ENCODE data around the gene MRGPRX3. TPM values are rescaled to one million over a fixed set of nuclear protein-coding genes. Genes with fewer than 3 reads are reported as not detected.

MRGPRX3 gene
- not detected for polyA plus RNA-seq (2013, experiment 1 of 2)
- not detected for polyA plus RNA-seq (2013, experiment 2 of 2)

DNA sequence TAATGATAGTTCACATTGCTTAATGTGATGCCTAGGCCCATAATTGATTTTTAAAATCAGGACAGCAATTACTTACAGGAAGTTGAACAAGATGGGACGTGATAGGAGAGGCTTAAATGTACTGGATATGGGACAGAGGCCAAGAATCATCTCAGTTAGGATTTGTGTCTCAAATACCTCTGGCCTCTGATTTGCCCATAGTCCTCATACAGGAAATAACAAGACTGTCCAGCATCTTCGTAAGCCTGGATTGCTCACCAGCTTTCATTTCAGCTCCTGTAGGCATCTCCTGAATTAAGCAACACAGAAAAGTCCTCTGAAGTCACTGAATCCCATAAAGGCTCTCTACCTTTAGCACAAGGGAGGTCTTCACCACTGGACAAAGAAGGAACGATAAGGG, at the start of gene MRGPRX3:
MRGPRX3 (plus strand) TSS at position 231 of the 400 bp plus-strand sequence. CDS start 4,632 bp downstream, outside the sequence.
- H3K9me3 ChIP-seq (ENCODE audit: insufficient read depth, low read depth, low read length): peaks cover 6% of the 10 kb centered on the region; the same call in 1 of the 2 replicates
- no peak within 1 kb of the TSS for H3K4me3 ChIP-seq (ENCODE audit: low read length)
- no peaks in the 10 kb centered on the region for H3K27me3 ChIP-seq (ENCODE audit: insufficient read depth, low read length)
- no peak within 1 kb of the TSS for H3K9ac ChIP-seq (ENCODE audit: low read depth, low read length)
- H3K36me3 ChIP-seq (ENCODE audit: insufficient read depth, low read length): no peaks in the 10 kb centered on the region
- no peak within 1 kb of the TSS for H3K27ac ChIP-seq (ENCODE audit: low read depth, low read length)
- peaks cover 6% of the 10 kb centered on the region; the same call in 1 of the 2 replicates for H3K4me1 ChIP-seq (ENCODE audit: insufficient read depth, low read length)
- WGBS: 97% methylated on average over 3 of the region's 3 CpGs

GRCh38 chr11:18088366-18088765, 44.0 kb upstream of the MRGPRX3 start:
- Histone ChIP-seq H3K9me3 (ENCODE audit: insufficient read depth, low read depth, low read length) (no peaks in the 10 kb centered on the region), H3K27me3 (ENCODE audit: insufficient read depth, low read length) (no peaks in the 10 kb centered on the region), H3K4me3 (ENCODE audit: low read length) (no peak overlapping the region), H3K4me1 (ENCODE audit: insufficient read depth, low read length) (no peaks in the 10 kb centered on the region), H3K9ac (ENCODE audit: low read depth, low read length) (no peak overlapping the region), H3K27ac (ENCODE audit: low read depth, low read length) (no peak overlapping the region), H3K36me3 (ENCODE audit: insufficient read depth, low read length) (peaks cover 100% of the 10 kb centered on the region)
- 97% methylated on average over 2 of the region's 2 CpGs for WGBS

DNA sequence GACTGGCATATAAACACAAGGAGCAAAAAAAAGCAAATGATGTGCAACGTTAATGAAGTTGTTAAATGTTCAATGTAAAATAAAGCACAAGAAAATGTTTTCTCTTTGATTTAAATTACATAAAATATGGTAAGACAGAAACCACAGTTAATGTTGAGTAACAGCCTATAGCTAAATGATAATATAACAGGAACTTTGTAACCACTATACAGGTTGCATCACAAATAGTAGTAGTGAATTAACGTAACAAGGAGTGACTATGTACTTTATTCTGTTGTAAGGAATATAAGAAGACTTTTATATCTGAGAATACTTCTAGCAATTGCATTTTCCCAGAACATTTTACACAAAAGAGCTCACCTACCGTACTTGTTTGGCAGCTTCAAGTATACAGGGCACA, 43.4 kb upstream of the MRGPRX3 start:
- no peaks in the 10 kb centered on the region for H3K9me3 ChIP-seq (ENCODE audit: insufficient read depth, low read depth, low read length)
- no peak overlapping the region for H3K27ac ChIP-seq (ENCODE audit: low read depth, low read length)
- H3K27me3 ChIP-seq (ENCODE audit: insufficient read depth, low read length): no peaks in the 10 kb centered on the region
- no peaks in the 10 kb centered on the region for H3K4me1 ChIP-seq (ENCODE audit: insufficient read depth, low read length)
- H3K9ac ChIP-seq (ENCODE audit: low read depth, low read length): no peak overlapping the region
- peaks cover 100% of the 10 kb centered on the region for H3K36me3 ChIP-seq (ENCODE audit: insufficient read depth, low read length)
- WGBS: 99% methylated on average over 2 of the region's 3 CpGs
- no peak overlapping the region for H3K4me3 ChIP-seq (ENCODE audit: low read length)

DNA sequence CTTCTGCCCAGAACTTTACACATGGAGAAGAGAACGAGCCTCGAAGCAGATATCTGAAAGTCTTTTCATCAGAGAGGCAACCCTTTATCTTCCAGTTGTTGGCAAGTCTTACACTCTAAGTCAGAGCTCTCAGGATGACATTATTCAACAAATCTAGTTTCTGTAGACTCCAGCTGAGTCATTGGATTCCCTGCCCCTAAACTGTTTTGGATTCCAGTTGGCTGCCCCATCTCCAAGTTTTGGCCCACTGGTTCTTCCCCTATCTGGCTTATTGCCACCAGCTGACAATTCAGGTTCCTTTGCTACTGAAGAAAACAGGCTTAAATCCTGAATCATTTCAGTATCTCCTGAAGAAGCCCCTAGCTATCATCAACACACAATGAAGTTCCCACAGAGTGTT, 40.6 kb upstream of the MRGPRX3 start:
- no peaks in the 10 kb centered on the region for H3K4me1 ChIP-seq (ENCODE audit: insufficient read depth, low read length)
- peaks cover 100% of the 10 kb centered on the region for H3K36me3 ChIP-seq (ENCODE audit: insufficient read depth, low read length)
- no peaks in the 10 kb centered on the region for H3K27me3 ChIP-seq (ENCODE audit: insufficient read depth, low read length)
- H3K9ac ChIP-seq (ENCODE audit: low read depth, low read length): no peak overlapping the region
- no peak overlapping the region for H3K4me3 ChIP-seq (ENCODE audit: low read length)
- WGBS: 93% methylated on average over 2 of the region's 2 CpGs
- no peak overlapping the region for H3K27ac ChIP-seq (ENCODE audit: low read depth, low read length)
- no peaks in the 10 kb centered on the region for H3K9me3 ChIP-seq (ENCODE audit: insufficient read depth, low read depth, low read length)

DNA sequence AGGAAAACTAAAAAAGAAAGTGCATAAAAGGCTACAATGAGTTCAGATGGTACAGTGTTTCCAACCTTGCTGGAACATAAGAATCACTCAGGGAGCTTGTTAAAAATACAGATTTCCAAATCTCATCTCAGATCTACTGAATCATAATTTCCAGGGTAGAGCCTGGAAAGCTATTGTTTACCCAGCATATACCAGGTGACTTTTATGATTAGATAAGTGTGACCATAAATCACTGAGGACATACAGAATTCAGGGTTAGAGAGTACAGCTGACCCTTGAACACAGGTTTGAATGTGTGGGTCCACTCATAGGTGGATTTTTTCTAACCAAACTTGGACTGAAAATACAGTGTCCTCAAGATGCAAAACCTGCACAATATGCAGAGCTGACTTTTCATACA, 38.4 kb upstream of the MRGPRX3 start:
- H3K36me3 ChIP-seq (ENCODE audit: insufficient read depth, low read length): peaks cover 87% of the 10 kb centered on the region
- H3K4me3 ChIP-seq (ENCODE audit: low read length): no peak overlapping the region
- no peak overlapping the region for H3K9ac ChIP-seq (ENCODE audit: low read depth, low read length)
- H3K27me3 ChIP-seq (ENCODE audit: insufficient read depth, low read length): no peaks in the 10 kb centered on the region
- H3K4me1 ChIP-seq (ENCODE audit: insufficient read depth, low read length): no peaks in the 10 kb centered on the region
- H3K27ac ChIP-seq (ENCODE audit: low read depth, low read length): no peak overlapping the region
- no peaks in the 10 kb centered on the region for H3K9me3 ChIP-seq (ENCODE audit: insufficient read depth, low read depth, low read length)

- 79% methylated on average over 6 of the region's 6 CpGs for WGBS
- Histone ChIP-seq H3K27ac (ENCODE audit: low read depth, low read length) (no peak overlapping the region), H3K36me3 (ENCODE audit: insufficient read depth, low read length) (peaks cover 67% of the 10 kb centered on the region), H3K4me1 (ENCODE audit: insufficient read depth, low read length) (no peaks in the 10 kb centered on the region), H3K27me3 (ENCODE audit: insufficient read depth, low read length) (no peaks in the 10 kb centered on the region), H3K9me3 (ENCODE audit: insufficient read depth, low read depth, low read length) (no peaks in the 10 kb centered on the region), H3K4me3 (ENCODE audit: low read length) (no peak overlapping the region), H3K9ac (ENCODE audit: low read depth, low read length) (no peak overlapping the region)
These were observed 31.3 kb upstream of the MRGPRX3 start for GRCh38 chr11:18100926-18101656.

DNA sequence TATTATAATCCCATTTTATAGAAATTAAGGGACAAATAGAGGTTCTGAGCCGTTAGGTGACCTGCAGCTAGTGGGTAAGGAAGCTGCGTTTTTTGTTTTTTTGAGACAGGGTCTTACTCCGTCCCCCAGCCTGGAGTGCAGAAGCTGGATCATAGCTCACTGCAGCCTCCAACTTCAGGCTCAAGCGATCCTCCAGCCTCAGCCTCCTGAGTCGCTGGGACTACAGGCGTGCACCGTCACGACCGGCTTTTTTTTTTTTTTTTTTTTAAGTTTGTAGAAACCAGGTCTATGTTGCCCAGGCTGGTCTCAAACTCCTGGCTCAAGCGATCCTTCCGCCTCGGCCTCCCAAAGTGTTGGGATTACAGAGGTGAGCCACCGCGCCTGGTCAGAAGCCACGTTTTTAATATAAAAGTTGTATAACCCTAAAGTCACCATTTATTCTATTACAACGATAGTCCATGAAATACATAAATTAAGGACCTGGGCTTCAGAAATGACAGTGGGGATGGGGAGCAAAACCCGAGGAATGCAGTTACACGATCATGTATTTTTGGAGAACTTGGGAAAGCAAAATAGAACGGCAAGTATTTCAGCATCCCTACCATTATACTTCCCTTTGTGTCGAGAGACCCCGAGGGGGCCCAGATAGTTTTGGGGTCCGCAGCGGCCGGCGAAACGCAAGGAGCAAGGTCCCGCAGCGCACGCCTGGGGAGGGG, 27.1 kb upstream of the MRGPRX3 start:
- Histone ChIP-seq H3K27ac (ENCODE audit: low read depth, low read length) (peak overlapping the region; percentile 55; the same call in 1 of the 2 replicates), H3K9me3 (ENCODE audit: insufficient read depth, low read depth, low read length) (no peaks in the 10 kb centered on the region), H3K4me3 (ENCODE audit: low read length) (peak overlapping the region; percentile 97), H3K4me1 (ENCODE audit: insufficient read depth, low read length) (no peaks in the 10 kb centered on the region), H3K27me3 (ENCODE audit: insufficient read depth, low read length) (peaks cover 3% of the 10 kb centered on the region; the same call in 1 of the 2 replicates), H3K36me3 (ENCODE audit: insufficient read depth, low read length) (peaks cover 39% of the 10 kb centered on the region), H3K9ac (ENCODE audit: low read depth, low read length) (peak overlapping the region; percentile 94)
- 27% methylated on average over 27 of the region's 29 CpGs for WGBS

GRCh38 chr11:18105802-18106574, 26.4 kb upstream of the MRGPRX3 start, which contains the start of gene SAAL1:
Gene SAAL1, minus strand, starts transcription at chr11:18106082. Its CDS starts 41 bp downstream, at chr11:18106041.
- H3K9me3 ChIP-seq (ENCODE audit: insufficient read depth, low read depth, low read length): no peaks in the 10 kb centered on the region
- H3K4me3 ChIP-seq (ENCODE audit: low read length): peak within 1 kb of the TSS; percentile 97
- H3K9ac ChIP-seq (ENCODE audit: low read depth, low read length): peak within 1 kb of the TSS; percentile 94
- peaks cover 32% of the 10 kb centered on the region for H3K36me3 ChIP-seq (ENCODE audit: insufficient read depth, low read length)
- no peaks in the 10 kb centered on the region for H3K4me1 ChIP-seq (ENCODE audit: insufficient read depth, low read length)
- H3K27me3 ChIP-seq (ENCODE audit: insufficient read depth, low read length): peaks cover 6% of the 10 kb centered on the region; the same call in 1 of the 2 replicates
- 7% methylated on average over 45 of the region's 48 CpGs for WGBS
- peak within 1 kb of the TSS; percentile 55; the same call in 1 of the 2 replicates for H3K27ac ChIP-seq (ENCODE audit: low read depth, low read length)

DNA sequence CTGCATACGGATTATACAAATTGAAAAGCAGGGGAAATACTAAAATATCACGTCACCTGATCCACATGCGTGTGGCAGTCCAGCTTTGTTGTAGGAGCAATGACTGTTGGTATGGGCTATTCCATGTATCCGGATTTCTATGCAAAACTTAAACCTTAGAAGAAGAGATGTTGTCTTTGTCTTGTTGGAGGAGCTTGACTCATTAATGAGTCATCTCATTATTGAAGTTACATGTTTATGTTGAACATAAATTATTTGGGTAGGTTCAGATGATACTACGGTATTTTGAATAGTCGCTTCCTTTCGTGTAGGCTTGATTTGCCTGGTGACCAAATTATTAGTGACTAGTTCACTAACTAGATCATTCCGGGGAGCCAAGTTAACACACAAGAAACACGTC, 25.7 kb upstream of the MRGPRX3 start:
- Histone ChIP-seq H3K9ac (ENCODE audit: low read depth, low read length) (no peak overlapping the region), H3K27me3 (ENCODE audit: insufficient read depth, low read length) (peaks cover 6% of the 10 kb centered on the region; the same call in 1 of the 2 replicates), H3K4me1 (ENCODE audit: insufficient read depth, low read length) (no peaks in the 10 kb centered on the region), H3K9me3 (ENCODE audit: insufficient read depth, low read depth, low read length) (no peaks in the 10 kb centered on the region), H3K27ac (ENCODE audit: low read depth, low read length) (no peak overlapping the region), H3K4me3 (ENCODE audit: low read length) (no peak overlapping the region), H3K36me3 (ENCODE audit: insufficient read depth, low read length) (peaks cover 25% of the 10 kb centered on the region)
- WGBS: 95% methylated on average over 9 of the region's 9 CpGs

- H3K27me3 ChIP-seq (ENCODE audit: insufficient read depth, low read length): peaks cover 16% of the 10 kb centered on the region; the same call in 1 of the 2 replicates
- 81% methylated on average over 3 of the region's 3 CpGs for WGBS
These were observed 24.1 kb upstream of the MRGPRX3 start for GRCh38 chr11:18108254-18108653.

More at GRCh38 chr11:18108254-18108653, 24.1 kb upstream of the MRGPRX3 start:
- no peak overlapping the region for H3K4me3 ChIP-seq (ENCODE audit: low read length)
- no peak overlapping the region for H3K27ac ChIP-seq (ENCODE audit: low read depth, low read length)
- no peak overlapping the region for H3K9ac ChIP-seq (ENCODE audit: low read depth, low read length)
- H3K9me3 ChIP-seq (ENCODE audit: insufficient read depth, low read depth, low read length): no peaks in the 10 kb centered on the region
- peaks cover 9% of the 10 kb centered on the region for H3K36me3 ChIP-seq (ENCODE audit: insufficient read depth, low read length)
- no peaks in the 10 kb centered on the region for H3K4me1 ChIP-seq (ENCODE audit: insufficient read depth, low read length)
